Measurements from ENCODE around the gene MYO3B. TPM values are rescaled to one million over a fixed set of nuclear protein-coding genes. Genes with fewer than 3 reads are reported as not detected.

Gene MYO3B
- total RNA-seq, 1 donor from 2014 or later: 0.17 TPM

- no peak overlapping the region for H3K27ac ChIP-seq
- no peak for DNase-seq
- no peaks in the 10 kb centered on the region for H3K4me1 ChIP-seq
- no peaks in the 10 kb centered on the region for H3K9me3 ChIP-seq
- intact Hi-C loops (cut with DNase I): no loop called here
- no peak for TF ChIP-seq CTCF (IDR thresholded peaks at IDR 0.05)
- no peak for ATAC-seq
- H3K36me3 ChIP-seq: no peaks in the 10 kb centered on the region
- H3K4me3 ChIP-seq: no peak overlapping the region
- peaks cover 31% of the 10 kb centered on the region for H3K27me3 ChIP-seq
Observed at GRCh38 chr2:170360546-170361089, 182.7 kb downstream of the MYO3B start.

- ATAC-seq (peak; percentile 85), DNase-seq (no peak)
- Histone ChIP-seq H3K4me3 (no peak overlapping the region), H3K36me3 (no peaks in the 10 kb centered on the region), H3K9me3 (no peaks in the 10 kb centered on the region), H3K27ac (no peak overlapping the region), H3K27me3 (peaks cover 33% of the 10 kb centered on the region), H3K4me1 (no peaks in the 10 kb centered on the region)
- intact Hi-C loops (cut with DNase I): no loop called here
- peak; percentile 70 for TF ChIP-seq CTCF (IDR thresholded peaks at IDR 0.05)
Observed at GRCh38 chr2:170361090-170361936, 183.4 kb downstream of the MYO3B start.

GRCh38 chr2:170362313-170362870, 184.4 kb downstream of the MYO3B start:
- Histone ChIP-seq H3K9me3 (no peaks in the 10 kb centered on the region), H3K27me3 (peaks cover 35% of the 10 kb centered on the region), H3K4me1 (no peaks in the 10 kb centered on the region), H3K36me3 (no peaks in the 10 kb centered on the region), H3K27ac (no peak overlapping the region), H3K4me3 (no peak overlapping the region)
- no peak for DNase-seq
- no peak for ATAC-seq
- no peak for TF ChIP-seq CTCF (IDR thresholded peaks at IDR 0.05)
- intact Hi-C loops (cut with DNase I): no loop called here

GRCh38 chr2:170362871-170363631, 185.1 kb downstream of the MYO3B start:
- Histone ChIP-seq H3K4me1 (no peaks in the 10 kb centered on the region), H3K27me3 (peaks cover 40% of the 10 kb centered on the region), H3K36me3 (no peaks in the 10 kb centered on the region), H3K27ac (no peak overlapping the region), H3K9me3 (no peaks in the 10 kb centered on the region), H3K4me3 (no peak overlapping the region)
- DNase-seq: no peak
- ATAC-seq: no peak
- intact Hi-C loops (cut with DNase I): no loop called here
- TF ChIP-seq CTCF (IDR thresholded peaks at IDR 0.05): no peak

- no peak for TF ChIP-seq CTCF (IDR thresholded peaks at IDR 0.05)
- ATAC-seq: no peak
- Histone ChIP-seq H3K9me3 (no peaks in the 10 kb centered on the region), H3K4me3 (no peak overlapping the region), H3K36me3 (no peaks in the 10 kb centered on the region), H3K27ac (no peak overlapping the region), H3K27me3 (peaks cover 55% of the 10 kb centered on the region), H3K4me1 (no peaks in the 10 kb centered on the region)
- DNase-seq: no peak
- intact Hi-C loops (cut with DNase I): no loop called here
Observed at GRCh38 chr2:170365003-170365402, 187.1 kb downstream of the MYO3B start.

Measured in upper lobe of right lung (tissue), 1 donor.